Measurements from ENCODE around the gene UGT1A6.

The UGT1A6 gene

DNA sequence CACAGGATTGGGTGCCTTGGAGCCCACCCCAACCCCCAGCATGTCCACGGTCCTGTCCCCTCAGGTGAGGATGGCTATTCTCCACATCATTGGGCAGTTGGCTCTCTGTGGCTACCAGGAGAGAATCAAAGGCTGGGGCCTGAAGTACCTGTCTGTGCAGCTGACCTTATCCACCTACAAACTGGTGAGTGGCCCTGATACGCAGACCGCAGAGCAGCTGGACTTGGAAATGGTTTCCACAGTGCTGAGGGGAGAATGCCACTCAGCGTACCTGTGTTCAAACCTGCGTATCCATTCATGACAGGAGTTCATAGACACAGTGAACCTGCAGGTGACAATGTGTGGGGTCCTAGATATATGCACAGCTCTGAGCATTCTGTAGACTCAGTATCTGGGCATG is 107.0 kb downstream of the UGT1A6 start:
- DNase-seq (ENCODE audit: low read depth) = no peak

DNA sequence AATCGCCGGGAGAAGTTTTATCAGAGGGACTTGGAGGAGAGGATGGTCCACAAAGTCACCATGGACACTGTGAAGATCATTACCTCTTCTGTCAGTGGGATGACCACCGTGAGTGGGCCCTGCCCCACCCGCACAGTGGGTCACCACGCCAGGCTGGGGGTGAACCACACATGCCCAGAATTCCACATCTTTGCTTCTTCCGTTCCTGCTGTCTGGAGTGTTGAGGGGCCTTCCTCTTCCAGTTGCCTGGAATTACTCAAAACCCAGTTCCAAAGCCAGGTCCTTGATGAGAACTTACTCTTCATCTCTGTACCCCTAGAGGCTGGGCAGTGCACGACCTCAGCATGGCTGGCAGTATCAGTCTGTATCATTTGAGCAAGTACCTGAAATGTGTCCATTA is 107.5 kb downstream of the UGT1A6 start:
- no peak for DNase-seq (ENCODE audit: low read depth)
- TF ChIP-seq, protein P1, sequence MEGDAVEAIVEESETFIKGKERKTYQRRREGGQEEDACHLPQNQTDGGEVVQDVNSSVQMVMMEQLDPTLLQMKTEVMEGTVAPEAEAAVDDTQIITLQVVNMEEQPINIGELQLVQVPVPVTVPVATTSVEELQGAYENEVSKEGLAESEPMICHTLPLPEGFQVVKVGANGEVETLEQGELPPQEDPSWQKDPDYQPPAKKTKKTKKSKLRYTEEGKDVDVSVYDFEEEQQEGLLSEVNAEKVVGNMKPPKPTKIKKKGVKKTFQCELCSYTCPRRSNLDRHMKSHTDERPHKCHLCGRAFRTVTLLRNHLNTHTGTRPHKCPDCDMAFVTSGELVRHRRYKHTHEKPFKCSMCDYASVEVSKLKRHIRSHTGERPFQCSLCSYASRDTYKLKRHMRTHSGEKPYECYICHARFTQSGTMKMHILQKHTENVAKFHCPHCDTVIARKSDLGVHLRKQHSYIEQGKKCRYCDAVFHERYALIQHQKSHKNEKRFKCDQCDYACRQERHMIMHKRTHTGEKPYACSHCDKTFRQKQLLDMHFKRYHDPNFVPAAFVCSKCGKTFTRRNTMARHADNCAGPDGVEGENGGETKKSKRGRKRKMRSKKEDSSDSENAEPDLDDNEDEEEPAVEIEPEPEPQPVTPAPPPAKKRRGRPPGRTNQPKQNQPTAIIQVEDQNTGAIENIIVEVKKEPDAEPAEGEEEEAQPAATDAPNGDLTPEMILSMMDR (IDR thresholded peaks at IDR 0.05; ENCODE audit: control insufficient read depth, extremely low read depth, insufficient read depth) = no peak
- H3K4me3 ChIP-seq (ENCODE audit: low read depth, low read length) = no peak overlapping the region

More for the DNA sequence above, 107.0 kb downstream of the UGT1A6 start:
- H3K4me3 ChIP-seq (ENCODE audit: low read depth, low read length) = no peak overlapping the region
- TF ChIP-seq, protein P1 (IDR thresholded peaks at IDR 0.05; ENCODE audit: control insufficient read depth, extremely low read depth, insufficient read depth) = no peak

DNA sequence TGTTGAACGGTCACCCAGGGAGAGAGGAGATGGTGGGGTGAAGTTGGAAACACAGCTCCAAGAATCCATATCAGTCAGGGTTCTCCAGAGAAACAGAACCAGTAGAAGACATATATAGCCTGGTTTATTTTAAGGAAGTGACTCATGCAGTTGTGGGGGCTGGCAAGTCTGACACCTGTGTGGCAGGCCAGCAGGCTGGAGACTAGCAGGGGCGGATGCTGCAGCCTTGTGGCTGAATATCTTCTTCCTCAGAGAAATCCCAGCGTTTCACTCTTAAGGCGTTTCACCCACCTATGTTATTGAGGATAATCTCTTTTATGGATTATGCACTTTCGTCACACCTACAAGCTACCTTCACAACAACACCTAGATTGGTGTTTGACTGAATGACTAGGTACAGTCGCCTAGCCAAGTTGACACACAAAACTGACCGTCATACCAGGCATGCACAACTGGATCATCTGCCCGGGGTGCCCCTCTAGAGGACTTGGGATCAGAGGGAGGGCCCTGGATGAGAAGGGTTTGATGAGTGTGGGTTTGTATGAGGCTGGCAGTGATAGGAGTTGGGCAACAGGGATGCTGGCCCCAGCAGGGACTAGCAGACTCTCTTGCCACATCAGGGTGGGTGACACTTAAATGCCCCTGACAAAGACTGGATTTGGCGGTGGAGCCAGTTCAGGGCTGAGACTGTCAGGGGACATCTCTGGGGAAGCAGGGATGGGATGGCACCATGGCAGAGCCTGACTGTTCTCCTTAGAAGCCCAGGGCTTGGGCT is 108.9 kb downstream of the UGT1A6 start:
- TF ChIP-seq, protein P1 (IDR thresholded peaks at IDR 0.05; ENCODE audit: control insufficient read depth, extremely low read depth, insufficient read depth) = no peak
- DNase-seq (ENCODE audit: low read depth) = no peak
- no peak overlapping the region for H3K4me3 ChIP-seq (ENCODE audit: low read depth, low read length)

DNA sequence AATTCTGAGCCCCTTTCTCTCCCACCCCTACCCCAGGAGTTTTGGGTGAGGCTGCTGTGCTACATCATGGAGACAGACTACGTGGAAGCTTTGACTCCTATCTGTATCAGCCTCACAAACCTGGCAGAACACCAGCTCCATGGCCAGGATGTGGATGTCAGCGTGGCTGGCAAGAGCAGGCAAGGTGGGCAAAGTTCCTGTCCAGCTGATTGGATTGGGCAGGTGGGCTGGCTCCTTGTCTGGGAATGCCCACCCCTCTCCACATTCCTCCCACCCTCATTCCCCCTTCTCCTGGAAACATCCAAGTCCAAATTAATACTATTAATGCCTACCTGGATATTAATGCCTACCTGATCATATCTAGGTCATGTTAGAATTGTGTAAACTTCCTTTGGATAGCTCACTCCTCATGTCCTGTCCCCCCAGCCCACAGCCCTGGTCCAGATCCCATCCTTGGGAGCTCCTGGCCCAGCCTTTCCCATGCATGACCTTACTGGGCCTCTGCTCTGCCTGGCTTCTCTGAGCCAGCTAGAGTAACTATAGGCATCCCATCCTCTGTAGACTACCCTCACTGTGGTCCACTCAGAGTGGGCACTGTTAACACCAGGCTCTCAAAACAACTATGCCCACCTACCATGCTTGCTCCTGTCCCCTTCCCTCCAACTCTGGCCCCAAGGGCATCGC is 109.6 kb downstream of the UGT1A6 start:
- DNase-seq (ENCODE audit: low read depth) = no peak
- TF ChIP-seq, protein P1 (IDR thresholded peaks at IDR 0.05; ENCODE audit: control insufficient read depth, extremely low read depth, insufficient read depth) = no peak
- H3K4me3 ChIP-seq (ENCODE audit: low read depth, low read length) = no peak overlapping the region

DNA sequence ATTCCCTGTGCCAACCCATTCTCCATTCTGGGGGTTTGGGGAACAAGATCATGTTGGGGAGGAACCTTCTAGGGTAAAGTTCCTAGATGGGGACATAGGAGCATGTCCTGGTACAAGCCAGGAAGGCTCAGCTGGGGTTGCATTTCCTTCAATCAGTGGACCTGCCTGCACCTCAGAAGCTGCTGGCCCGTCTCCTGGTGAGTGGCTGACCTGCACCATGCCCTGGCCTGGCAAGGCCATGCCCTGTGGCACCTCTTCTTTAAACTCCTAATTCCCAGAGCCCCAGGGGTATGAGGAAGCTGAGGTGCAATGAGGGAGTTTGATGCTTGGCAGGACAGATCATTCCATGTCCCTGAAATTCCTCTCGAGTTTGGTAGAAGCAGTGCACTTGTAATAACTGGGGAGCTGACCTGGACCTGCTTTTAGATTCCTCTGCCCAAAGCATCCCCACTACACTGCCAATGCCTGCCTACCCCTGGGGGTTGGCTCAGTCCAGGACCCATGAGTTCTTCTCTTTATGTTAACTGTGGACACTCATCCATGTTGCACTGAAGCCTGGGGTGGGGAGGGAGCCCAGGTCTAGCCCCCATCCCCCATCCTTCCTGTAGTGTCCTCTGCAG is 110.7 kb downstream of the UGT1A6 start:
- no peak for DNase-seq (ENCODE audit: low read depth)
- H3K4me3 ChIP-seq (ENCODE audit: low read depth, low read length) = no peak overlapping the region

DNA sequence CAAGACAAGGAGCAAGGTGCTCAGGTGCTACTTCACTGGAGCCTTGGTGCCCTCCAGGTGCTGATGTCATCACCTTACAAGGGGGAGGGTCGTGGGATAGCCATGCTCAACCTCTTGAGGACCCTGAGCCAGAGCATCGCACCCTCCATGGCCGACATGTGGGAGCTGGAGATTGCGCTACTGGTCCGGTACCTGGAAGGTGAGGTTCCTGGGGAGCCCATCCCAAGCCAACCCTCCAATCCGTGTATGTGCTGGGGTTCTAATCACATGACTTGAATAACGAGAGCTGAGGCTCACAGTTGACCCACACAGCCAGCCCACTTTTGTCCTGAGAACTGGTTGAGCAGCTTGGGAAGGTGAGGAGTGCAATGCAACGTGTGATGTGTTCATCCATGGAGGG is 111.3 kb downstream of the UGT1A6 start:
- H3K4me3 ChIP-seq (ENCODE audit: low read depth, low read length) = no peak overlapping the region
- DNase-seq (ENCODE audit: low read depth) = no peak
- TF ChIP-seq, protein P1 (IDR thresholded peaks at IDR 0.05; ENCODE audit: control insufficient read depth, extremely low read depth, insufficient read depth) = no peak

More for the DNA sequence above, 110.7 kb downstream of the UGT1A6 start:
- TF ChIP-seq, protein P1 (IDR thresholded peaks at IDR 0.05; ENCODE audit: control insufficient read depth, extremely low read depth, insufficient read depth) = no peak
